ES-I3 (cell line): ENCODE results near the gene NUB1.
A peak's percentile ranks its signal among the peaks of the same experiment; 100 is the strongest.

Experiments used
- H3K36me3 ChIP-seq: 2 replicates; pipeline ENCODE4 v1.6.1; 2013; ENCODE audit warnings: mild to moderate bottlenecking, low read length, control low read depth, moderate library complexity; ENCODE audit not compliant: insufficient read depth
- H3K4me1 ChIP-seq: 2 replicates; pipeline ENCODE4 v1.6.1; 2013; ENCODE audit warnings: mild to moderate bottlenecking, control low read depth, low read length; ENCODE audit not compliant: insufficient read depth
- H3K9ac ChIP-seq: 2 replicates; pipeline ENCODE4 v1.6.1; 2013; ENCODE audit warnings: low read depth, mild to moderate bottlenecking, low read length, moderate library complexity
- H3K9me3 ChIP-seq: 2 replicates; pipeline ENCODE4 v1.6.1; 2013; ENCODE audit warnings: mild to moderate bottlenecking, low read length, moderate library complexity; ENCODE audit not compliant: control insufficient read depth, insufficient read depth

Gene NUB1

DNA sequence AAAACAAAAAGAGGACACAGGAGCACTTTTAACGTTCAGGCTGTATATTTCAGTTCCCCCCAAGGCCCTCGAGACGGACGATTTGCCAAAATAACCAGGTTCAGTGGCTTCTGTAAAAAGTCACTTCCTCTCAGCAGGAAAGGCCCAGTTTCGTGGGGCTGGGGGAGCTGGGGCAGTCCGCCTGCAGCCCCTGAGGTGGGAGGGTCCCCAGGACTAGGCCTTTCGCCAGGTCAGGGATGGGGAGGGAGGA lies 39.4 kb downstream of the NUB1 start:
- Histone ChIP-seq H3K36me3 (no peaks in the 10 kb centered on the region), H3K4me1 (no peaks in the 10 kb centered on the region), H3K9ac (peak overlapping the region; percentile 26; the same call in 1 of the 2 replicates), H3K9me3 (no peaks in the 10 kb centered on the region)

DNA sequence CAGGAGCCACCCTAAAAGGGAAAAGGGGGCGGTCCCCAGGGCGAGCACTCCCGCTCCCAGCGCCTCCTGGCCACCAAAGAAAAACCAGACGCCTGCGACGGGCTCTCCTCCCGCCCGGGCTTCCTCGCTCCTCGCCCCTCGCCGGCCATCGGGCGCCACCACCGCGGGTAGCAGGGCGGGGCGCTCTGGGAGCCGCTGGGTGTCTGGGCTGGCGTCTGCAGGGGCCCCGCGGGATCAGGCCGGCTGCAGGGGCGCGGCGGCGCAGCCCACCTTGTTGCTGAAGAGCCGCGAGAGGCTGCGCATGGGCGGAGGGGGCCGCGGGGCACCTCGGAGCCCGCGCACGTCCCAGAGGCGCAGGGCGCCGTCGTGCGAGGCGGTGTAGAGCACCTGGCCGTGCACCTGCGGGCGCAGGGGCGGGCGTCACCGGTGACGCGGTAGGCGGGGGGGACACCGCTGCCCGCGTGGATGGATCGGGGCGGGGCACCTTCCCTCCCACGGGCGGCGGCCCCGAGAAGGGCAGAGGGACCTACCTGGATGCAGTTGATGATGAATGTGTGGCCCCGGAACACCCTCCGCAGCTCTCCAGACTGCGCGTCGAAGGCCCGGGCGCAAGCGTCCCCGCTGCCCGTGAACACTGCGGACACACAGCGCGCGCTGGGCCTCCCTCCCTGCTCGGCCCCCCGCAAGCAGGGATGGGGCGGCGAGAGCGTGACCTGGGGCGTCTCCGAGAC lies 39.9 kb downstream of the NUB1 start:
- Histone ChIP-seq H3K9ac (peak overlapping the region; percentile 26; the same call in 1 of the 2 replicates), H3K4me1 (no peaks in the 10 kb centered on the region), H3K36me3 (no peaks in the 10 kb centered on the region), H3K9me3 (no peaks in the 10 kb centered on the region)

GRCh38 chr7:151382079-151382885 lies 40.7 kb downstream of the NUB1 start:
- Histone ChIP-seq H3K9ac (peak overlapping the region; percentile 26; the same call in 1 of the 2 replicates), H3K4me1 (no peaks in the 10 kb centered on the region), H3K9me3 (no peaks in the 10 kb centered on the region), H3K36me3 (no peaks in the 10 kb centered on the region)

DNA sequence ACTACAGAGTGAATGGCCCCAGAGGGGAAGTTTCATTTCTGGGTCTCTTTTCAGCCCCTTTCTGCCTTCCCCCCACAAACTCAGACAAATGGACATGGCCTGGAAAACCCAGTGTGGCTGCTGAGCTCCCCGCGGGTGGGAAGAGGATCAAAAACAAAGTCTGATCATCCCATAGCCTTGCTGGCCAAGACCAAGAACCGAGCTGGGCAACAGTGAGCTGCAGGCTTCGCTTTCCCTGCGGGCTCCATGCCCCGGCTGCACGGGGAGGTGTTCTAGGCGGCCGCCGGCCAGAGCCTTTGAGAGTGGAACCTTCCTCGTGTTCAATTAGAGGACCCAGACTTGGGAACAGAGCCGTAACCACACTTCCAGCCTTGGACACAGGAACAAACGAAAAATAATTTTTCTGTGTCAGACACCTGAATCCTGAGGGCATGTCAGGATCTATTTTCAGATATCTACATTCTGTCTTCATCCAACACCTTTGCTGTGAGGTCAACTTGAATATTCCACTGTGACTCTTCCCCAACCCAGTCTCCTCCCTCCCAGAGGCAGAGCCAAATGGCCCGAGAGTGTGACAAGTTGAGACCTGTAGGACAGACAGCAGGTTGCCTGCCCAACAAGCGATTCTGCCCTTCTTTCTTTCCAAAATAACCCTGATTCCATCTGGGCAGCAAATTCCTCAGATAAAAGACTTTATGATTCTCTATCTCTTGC lies 42.2 kb downstream of the NUB1 start:
- Histone ChIP-seq H3K36me3 (no peaks in the 10 kb centered on the region), H3K9ac (no peak overlapping the region), H3K9me3 (no peaks in the 10 kb centered on the region), H3K4me1 (no peaks in the 10 kb centered on the region)

DNA sequence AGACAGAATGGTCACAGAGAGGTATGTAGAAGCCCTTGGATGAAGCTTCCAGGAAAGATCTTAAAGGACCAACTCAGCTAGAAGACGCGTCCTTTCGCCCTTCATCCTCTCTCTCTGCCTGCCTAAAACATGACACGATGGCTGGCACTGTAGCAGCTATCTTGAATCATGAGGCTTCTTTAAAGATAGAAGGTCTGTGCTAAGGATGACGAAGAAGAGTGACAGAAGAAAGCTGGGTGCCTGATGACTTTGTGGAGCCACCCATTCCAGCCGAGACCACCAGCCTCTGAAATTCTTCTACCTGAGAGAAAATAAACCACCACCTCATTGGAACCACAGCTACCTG lies 42.7 kb downstream of the NUB1 start:
- Histone ChIP-seq H3K9me3 (no peaks in the 10 kb centered on the region), H3K4me1 (no peaks in the 10 kb centered on the region), H3K9ac (no peak overlapping the region), H3K36me3 (no peaks in the 10 kb centered on the region)

GRCh38 chr7:151384776-151385625 lies 43.4 kb downstream of the NUB1 start:
- Histone ChIP-seq H3K36me3 (no peaks in the 10 kb centered on the region), H3K4me1 (no peaks in the 10 kb centered on the region), H3K9me3 (no peaks in the 10 kb centered on the region), H3K9ac (no peak overlapping the region)

DNA sequence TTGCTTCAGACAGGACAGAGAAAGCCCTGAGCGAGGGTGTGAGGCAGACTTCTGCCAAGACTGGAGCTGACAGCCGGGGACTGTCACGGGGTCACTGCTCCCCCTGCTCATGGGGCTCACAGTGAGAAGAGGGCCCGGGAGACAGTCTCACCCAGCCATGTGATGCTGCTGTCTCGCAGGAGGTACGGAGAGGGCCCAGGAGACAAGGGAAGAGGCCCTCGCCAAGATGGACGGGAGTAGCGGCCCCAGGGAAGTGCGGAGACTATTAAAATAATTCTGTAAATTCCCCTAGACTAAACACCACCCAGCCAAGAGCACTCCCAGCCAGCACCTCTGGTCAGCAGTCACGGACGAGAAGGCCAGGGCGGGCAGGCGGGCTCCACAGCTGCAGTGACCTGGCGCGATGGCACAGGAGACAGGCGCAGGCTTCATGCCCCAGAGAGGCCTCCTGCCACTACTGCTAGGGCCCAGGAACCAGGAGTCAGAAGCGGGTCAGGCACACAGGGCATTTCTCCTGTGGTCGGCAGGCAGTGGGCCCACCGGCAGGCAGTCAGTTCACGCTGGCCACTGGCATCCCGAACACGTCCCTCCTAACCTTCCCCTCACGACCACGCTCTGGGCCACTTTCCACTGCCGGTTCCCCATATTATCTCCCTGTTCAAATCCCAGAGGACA lies 44.2 kb downstream of the NUB1 start:
- Histone ChIP-seq H3K36me3 (no peaks in the 10 kb centered on the region), H3K4me1 (no peaks in the 10 kb centered on the region), H3K9me3 (no peaks in the 10 kb centered on the region), H3K9ac (no peak overlapping the region)

DNA sequence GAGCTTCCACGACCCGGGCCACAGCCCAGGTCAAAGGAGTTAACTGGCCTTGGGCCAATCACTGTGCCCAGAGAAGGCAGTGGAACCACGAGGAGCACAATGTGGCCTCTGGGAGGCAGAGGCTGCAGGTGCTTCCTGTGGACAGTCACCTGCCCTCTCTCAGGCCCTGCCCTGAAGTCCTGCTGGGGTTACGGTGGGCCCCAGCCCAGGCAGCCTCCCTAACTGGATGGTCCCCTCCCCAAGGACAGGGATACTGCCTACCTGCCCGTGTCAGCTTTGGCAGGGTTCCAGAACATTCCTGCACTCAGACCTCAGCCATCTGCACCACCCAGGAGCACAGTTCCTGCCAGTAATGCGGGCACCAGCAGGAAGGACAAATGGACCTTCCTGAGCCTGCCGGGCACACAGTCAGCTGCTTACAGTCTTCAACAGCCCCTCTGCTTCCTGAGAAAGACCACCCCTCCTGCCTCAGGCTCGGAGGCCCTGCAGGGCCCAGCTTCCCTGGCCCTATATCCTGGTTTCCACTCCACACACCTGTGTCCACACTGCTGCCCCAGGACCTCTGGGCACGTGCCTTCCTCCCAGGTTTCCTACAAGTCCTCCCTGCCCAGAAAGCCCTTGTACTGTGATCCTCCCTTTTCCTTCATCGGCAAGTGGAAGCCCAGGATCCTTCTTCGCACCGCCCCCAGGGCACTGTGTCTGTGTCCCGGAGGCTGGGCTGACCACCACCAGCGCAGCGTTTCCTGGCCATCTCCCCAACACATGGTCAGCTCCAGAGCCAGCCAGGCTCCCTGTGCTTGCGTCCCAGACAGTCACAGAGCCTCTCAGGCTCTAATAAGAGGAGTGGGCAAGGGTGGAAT lies 44.9 kb downstream of the NUB1 start:
- no peak overlapping the region for H3K9ac ChIP-seq
- H3K36me3 ChIP-seq, result no peaks in the 10 kb centered on the region
- H3K4me1 ChIP-seq, result no peaks in the 10 kb centered on the region
- H3K9me3 ChIP-seq, result no peaks in the 10 kb centered on the region

DNA sequence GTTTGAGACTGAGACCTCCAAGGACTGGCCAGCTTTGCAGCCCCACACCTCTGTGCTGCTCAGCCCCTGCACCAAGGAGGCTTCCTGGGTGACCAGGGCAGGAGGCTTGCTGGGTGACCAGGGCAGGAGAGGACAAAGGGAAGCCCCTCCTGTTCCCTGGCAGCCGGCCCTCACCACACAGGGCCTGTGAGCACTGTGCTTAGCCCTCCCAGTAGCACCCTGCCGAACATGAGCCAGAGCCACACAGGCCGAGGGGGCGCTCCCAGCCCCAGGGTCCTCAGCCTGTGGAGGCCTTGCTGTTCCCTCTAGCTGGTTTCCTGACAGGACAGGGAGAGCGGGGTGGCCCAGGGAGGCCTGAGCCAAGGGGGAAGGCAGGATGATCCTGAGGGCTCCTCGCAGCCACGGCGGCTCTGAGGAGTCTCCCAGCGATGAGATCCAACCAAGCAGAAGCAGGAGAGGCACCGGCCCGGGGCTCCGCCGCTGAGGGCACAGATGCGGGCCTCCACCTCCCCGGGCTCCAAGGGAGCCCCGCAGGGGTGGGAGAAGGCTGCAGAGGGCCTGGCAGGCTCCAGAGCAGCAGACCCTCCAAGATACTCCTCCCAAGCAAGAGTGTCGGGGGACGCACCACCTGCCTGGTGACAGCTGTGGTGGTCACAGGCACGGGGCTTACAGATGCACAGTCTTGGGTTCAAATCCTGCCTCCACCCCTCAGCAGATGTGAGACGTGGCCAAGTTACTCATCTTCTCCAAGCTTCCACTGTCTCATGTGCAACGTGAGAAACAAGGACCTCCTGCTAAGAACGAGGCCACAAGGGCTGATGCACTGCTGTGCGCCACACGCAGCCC lies 45.8 kb downstream of the NUB1 start:
- Histone ChIP-seq H3K36me3 (no peaks in the 10 kb centered on the region), H3K9me3 (no peaks in the 10 kb centered on the region), H3K9ac (no peak overlapping the region), H3K4me1 (no peaks in the 10 kb centered on the region)

DNA sequence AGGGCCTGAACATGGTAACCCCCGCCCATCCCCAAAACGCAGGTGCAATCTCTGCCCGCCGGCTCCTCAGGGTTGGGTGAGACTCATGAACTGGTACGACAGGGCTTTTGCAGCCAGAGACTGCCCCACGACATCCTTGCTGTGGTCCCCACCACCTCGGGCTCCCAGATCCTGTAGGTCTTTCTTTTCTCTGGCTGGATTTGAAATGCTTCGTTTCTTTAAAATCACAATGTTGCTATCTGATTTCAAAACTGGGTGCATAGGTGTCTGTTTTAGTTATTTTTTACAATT lies 46.3 kb downstream of the NUB1 start:
- Histone ChIP-seq H3K4me1 (peaks cover under 1% of the 10 kb centered on the region; the same call in 1 of the 2 replicates), H3K9ac (no peak overlapping the region), H3K36me3 (no peaks in the 10 kb centered on the region), H3K9me3 (no peaks in the 10 kb centered on the region)

DNA sequence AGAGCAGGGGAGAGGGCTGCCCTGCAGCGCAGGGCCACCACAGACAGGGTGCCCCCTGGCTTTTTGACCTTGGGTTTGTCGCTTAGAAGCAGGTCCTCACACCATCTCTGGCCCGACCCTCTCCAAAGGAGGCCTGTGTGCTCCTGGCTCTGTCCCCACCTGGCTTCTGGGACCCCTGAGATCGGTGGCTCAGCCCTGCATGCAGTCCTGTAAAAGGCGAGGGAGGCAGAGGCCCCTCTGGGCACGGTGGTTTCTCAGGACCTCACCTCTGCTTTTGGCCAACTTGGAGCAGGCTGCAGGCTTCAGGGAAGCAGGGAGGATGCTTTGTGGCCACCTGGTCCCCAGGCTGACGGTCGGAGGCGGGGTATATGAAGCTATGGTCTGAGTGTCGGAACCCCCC lies 46.8 kb downstream of the NUB1 start:
- Histone ChIP-seq H3K36me3 (no peaks in the 10 kb centered on the region), H3K9me3 (no peaks in the 10 kb centered on the region), H3K4me1 (peaks cover 5% of the 10 kb centered on the region; the same call in 1 of the 2 replicates), H3K9ac (no peak overlapping the region)

DNA sequence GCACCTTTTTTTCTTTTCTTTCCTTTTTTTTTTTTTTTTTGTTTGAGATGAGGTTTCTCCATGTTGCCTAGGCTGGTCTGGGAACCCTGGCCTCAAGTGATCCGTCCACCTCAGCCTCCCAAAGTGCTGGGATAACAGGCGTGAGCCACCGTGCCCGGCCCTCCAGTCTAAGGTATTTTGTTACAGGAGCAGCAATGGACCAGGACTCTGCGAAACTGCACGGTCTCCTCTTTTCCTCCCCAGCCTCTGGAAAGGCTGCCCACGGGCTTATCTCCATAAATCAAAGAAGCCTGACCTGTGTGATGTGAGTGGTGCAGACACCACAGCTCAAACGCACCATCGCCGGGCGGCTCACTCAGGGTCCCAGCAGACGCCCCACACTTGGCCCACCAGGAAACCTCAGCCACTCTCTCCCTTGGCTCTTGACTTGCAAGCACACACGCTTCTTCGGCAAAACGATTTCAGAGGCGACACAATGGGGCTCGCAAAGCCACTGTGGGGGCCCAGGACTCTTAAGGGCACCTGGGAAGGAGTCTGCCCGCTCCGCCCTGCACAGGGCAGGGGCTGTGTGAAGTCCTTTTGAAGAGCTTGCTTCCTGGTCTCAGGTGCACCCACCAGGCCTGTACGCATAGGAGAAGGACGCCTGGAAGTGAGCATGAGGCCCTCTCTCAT lies 47.6 kb downstream of the NUB1 start:
- Histone ChIP-seq H3K9me3 (no peaks in the 10 kb centered on the region), H3K36me3 (no peaks in the 10 kb centered on the region), H3K9ac (no peak overlapping the region), H3K4me1 (peaks cover 7% of the 10 kb centered on the region)
